IPS-11a (cell line): ENCODE data around the gene ACOX3.
"Not testable (repeated sequence)": the region's sequence is repeated elsewhere in the genome, so short reads cannot be mapped to it uniquely, and the experiment has no call there.

ENCODE experiments used
- H3K4me3 ChIP-seq: one replicate; pipeline ENCODE4 v1.5.1; 2013; ENCODE audit warnings: low read depth, low read length, control low read depth

The ACOX3 gene

GRCh38 chr4:8355864-8356565, 84.5 kb downstream of the ACOX3 start:
- H3K4me3 ChIP-seq: no peak overlapping the region

DNA sequence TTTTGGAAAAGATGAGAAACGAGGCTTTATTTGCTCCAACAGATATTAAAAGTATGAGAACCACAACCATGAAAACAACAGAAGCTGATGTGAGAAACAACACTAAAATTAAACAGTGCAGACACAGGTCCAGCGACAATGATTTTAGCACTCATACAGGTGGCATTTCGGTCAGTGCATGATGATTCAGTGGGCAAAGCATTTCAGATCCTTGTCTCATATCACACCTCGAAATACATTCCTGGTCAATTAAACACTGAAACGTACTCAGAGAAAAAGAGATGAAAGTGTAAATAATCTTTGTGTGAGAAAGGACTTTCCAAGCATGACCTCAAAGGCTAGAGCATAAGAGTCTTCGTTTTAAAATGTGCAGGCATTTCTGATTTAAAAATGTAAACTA, 85.2 kb downstream of the ACOX3 start:
- H3K4me3 ChIP-seq: no peak overlapping the region

- H3K4me3 ChIP-seq: no peak overlapping the region
Measured at GRCh38 chr4:8353912-8354453, 86.5 kb downstream of the ACOX3 start.

DNA sequence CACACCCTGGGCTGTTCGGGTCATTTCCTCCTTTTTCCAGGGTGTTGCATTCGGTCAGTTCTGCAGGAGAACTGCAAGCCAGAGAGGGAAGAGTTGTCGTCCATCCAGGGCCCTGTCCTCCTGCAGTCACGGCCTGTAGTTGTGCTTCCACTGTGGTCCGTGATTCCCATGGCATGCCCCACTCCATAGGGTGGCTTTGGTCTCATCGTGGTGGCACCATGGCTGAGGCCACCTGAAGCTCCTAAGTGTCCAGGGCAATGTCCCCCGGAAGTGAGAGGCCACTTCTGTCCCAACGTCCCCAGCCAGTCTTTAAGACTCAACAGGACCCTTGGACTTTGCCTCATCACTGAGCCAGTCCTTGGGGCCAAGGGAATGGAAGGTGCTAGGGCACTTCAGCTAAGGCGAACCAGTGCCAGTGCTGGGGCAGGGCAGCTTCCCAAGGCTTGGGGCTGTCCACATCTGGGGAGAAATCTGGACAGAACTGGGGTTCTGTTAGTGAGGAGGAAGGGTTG, 87.3 kb downstream of the ACOX3 start:
- no peak overlapping the region for H3K4me3 ChIP-seq

DNA sequence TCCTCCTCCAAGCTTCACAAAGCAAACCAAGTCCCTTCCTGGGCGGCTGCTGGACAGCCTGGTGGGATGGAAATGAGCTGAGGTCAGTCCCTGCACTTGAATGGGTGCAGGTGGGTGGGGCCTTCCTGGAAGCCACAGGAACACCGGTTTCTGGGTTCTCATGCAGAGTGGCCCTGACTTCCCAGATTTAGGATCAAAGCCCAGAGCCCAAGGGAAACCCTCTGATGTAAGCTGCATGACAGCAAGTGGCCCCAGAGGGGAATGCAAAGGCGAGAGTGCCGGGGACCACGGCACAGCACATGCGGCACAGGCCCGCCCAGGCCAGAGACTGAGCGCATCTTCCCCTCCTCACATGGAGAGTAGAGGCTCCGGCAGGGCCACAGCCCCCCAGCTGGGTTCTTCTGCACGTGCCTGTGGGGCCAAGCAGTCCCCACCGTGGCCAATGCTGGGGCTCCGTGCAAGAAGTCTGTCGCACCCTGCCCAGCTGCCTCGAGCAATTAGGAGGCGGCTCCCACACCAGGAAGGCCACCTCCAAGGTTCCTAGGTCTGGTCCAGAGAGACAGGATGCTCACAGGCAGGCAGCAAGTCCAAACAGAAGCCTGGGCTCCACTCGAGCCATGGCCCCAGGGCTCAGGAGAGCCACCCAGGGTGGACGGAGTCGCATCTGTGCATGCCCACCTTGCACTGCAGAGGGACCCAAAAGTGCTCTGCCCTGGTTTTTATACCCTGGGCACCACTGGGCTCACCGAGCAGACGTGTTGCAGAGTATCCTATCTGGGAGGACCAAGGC, 88.0 kb downstream of the ACOX3 start:
- no peak overlapping the region for H3K4me3 ChIP-seq

DNA sequence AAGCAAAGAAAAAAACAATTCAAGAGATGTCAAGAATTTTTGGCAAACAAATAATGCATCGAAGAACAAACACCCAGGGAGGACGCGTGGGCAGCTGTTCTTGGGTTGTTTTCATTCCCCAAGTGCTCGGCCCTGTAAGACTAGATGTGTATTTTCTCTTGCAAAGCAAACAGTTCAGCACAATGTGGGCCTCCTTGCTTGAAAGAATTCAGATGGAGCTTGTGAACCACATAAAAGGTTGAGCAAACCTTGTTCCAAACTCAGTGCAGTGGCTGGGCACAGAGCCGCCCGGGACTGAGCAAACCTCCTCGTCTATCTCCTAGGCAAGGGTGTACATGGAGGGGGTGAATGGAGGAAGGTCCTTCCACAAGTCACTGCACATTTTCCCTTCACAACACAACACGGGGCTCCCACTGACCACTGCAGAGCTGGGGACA, 88.6 kb downstream of the ACOX3 start:
- no peak overlapping the region for H3K4me3 ChIP-seq

DNA sequence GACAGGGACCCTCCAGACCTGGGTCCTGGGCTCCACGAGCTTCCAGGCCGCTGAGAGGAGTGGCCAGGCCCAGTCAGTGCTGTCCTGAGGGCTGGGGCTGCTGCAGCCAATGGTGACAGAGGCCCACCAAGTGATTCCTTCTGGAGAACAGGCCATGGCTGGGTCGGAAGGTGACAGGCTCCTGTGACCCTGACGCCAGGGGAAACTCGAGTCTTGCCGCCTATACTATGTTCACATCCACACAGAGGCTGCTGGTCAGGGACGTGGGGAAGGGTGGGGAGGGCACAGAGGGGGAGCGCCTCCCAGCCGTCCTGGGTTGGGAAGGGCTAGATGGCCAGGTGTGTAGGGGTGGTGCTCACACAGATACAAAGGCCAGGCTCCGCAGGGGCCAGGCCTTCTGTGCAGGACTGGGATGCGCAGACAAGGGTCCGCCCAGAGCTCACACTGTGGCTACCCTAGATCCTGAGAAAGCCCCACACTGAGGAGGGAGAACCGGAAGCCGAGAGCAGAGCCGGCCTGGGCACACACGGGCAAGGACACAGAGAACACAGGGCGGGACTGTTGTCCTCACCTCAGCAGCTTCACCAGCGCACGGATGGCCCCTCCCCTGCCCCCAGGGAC, 89.6 kb downstream of the ACOX3 start:
- no peak overlapping the region for H3K4me3 ChIP-seq

- no peak overlapping the region for H3K4me3 ChIP-seq
Measured at GRCh38 chr4:8350352-8350751, 90.2 kb downstream of the ACOX3 start.

- no peak overlapping the region for H3K4me3 ChIP-seq
Measured at GRCh38 chr4:8349664-8350236, 90.8 kb downstream of the ACOX3 start.

DNA sequence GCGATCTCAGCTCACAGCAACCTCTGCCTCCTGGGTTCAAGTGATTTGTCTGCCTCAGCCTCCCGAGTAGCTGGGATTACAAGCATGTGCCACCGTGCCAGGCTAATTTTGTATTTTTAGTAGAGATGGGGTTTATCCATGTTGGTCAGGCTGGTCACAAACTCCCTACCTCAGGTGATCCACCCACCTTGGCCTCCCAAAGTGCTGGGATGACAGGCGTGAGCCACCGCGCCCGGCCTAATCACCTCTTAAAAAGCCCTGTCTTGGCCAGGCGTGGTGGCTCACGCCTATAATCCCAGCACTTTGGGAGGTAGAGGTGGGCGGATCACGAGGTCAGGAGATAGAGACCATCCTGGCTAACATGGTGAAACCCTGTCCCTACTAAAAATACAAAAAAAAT, 91.3 kb downstream of the ACOX3 start:
- H3K4me3 ChIP-seq: not testable (repeated sequence)

DNA sequence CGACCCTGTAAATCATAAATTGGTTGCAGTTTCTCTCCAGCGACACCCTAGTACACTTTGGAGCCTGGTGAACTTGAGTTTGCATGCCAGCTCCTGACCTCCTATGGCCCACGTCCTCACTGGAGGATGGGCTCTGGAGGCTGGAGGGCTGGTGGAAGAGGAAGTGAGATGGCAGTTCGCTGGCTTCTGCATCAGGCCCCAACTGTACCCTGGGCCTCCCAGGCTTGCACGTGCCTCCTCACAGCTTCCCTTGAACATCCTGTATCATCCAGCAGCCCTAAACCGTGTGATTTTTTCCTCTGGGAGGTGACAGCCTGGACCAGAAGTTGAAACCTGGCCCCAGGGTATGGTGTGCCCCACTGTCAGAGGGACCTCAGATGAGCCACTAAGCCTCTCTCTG, 92.5 kb downstream of the ACOX3 start:
- no peak overlapping the region for H3K4me3 ChIP-seq

GRCh38 chr4:8347660-8348059, 92.9 kb downstream of the ACOX3 start:
- no peak overlapping the region for H3K4me3 ChIP-seq

GRCh38 chr4:8346838-8347605, 93.5 kb downstream of the ACOX3 start:
- no peak overlapping the region for H3K4me3 ChIP-seq

DNA sequence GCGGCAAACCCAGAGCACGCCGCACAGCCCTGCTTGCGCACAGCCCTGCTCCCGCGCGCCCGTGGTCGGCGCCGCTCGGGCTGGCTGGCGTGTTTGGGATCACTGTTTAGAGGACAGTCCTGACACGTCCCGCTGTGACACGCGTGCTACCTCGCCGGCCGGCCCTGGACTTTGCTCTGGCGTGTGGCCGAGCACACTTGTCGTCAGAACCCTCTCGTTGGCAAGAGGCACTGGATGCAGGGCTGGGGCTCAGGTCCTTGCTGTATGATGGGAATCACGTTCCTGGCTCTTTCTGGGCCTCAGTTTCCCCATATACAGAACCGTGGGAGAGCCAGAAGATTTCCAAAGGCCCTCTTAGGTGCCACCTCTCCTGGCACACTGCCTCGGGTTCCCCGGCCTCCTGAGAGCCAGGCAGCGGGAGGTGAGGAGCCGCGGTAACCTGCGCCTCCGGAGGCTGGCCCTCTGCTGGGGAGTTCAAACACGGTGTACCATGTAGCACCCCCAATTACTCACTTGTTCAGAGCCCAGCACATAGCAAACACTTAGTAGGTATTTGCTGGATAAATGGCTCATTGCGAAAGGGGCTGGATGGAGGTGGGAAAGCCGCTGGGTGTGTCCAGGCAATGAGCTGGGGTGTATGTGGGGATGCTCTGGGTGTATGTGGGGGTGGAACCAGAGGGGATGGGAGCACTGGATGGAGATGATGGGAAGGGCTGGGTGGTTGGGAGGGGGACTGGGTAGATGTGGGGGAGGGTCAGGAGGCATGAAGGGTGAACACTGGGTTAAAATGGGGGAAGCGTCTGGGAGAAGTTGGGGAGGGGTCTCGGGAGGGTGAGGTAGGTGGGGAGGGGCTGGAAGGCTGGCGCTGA, 94.3 kb downstream of the ACOX3 start:
- H3K4me3 ChIP-seq: no peak overlapping the region

DNA sequence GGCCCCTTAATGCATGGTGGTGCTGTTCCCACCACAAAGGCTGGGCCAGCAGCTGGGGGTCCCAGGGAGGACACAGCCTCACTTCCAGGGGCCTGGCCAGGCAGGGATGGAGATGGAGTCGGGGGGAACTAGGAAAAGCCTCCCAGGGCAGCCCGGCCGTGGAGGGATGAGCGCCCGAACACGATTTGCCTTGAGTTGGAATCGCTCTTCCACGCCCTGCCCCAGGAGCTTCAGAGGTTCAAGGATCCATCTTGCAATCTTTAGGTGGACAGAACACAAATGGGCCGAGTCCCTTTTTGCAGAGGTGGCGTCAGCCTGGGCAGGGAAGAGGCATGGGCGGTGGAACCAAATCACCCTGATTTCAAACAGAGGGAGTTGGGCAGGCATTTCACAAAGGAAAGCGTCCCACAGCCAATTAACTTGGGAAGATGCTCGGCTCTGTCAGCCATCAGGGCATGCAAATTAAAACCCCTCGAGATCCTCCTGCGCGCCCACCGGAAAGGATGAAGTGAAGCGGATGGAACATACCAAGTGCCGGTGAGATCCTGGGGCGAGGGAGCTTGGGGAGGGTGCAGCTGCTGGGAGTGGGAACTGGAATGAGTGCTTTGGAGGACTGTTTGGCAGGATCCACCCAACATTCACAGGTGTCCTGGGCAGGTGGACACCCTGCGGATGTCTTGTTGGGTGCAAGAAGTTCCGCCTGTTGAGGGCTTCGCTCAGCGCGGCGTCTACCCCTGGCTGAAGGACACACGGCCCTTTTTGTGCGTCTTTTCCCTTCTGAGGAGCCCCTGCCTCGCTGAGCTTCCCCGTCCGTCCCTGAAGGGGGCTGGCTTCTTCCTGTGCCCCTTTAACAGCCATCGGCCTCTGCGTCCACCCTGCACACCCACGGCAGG, 95.2 kb downstream of the ACOX3 start:
- no peak overlapping the region for H3K4me3 ChIP-seq

DNA sequence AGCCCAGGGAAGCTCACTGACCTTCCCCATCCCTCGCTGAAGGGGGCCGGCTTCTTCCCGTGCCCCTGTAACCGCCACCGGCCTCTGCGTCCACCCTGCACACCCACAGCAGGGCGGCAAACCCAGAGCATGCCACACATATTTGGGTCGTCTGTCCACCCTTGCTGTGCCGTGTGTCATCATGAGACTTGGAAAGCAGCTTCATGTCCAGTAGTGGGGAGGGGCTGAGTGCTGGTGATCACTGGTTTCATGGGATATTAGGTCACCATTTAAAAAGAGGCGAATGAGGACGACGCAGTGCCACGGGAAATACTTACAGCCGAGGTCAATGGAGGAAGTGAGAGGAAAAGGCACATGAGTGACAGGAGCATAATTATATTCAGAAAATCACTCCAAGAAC, 96.1 kb downstream of the ACOX3 start:
- H3K4me3 ChIP-seq: no peak overlapping the region

GRCh38 chr4:8343967-8344331, 96.6 kb downstream of the ACOX3 start:
- H3K4me3 ChIP-seq: no peak overlapping the region

GRCh38 chr4:8343262-8343966, 97.1 kb downstream of the ACOX3 start:
- H3K4me3 ChIP-seq: no peak overlapping the region
